ENCODE data around the gene KCNT1. TPM values are rescaled to one million over a fixed set of nuclear protein-coding genes. Genes with fewer than 3 reads are reported as not detected.

Gene KCNT1
- total RNA-seq, 1 experiment from 2014 or later, result 0.09 TPM

DNA sequence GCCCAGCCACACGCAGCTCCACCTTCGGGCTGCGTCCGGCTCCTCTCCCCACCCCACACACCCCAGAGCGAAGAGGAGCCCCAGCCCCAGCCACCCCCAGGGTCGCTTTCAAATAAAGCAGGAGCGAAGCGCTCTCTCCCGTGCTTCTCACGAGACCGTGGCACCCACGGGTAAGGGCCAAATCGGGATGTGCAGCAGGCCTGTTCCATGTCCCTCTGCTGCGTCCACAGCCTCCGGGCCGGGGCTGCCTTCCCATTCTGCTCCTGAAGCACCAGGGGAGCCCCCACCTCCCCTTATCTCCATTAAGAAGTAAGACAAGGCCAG lies 59.8 kb downstream of the KCNT1 start:
- Histone ChIP-seq H3K4me1 (no peaks in the 10 kb centered on the region), H3K4me3 (ENCODE audit: low read depth, low read length) (no peak overlapping the region), H3K27me3 (replicated peaks; ENCODE audit: control insufficient read depth, insufficient read depth, low read length) (no peaks in the 10 kb centered on the region), H3K36me3 (ENCODE audit: control insufficient read depth, insufficient read depth, low read length) (no peaks in the 10 kb centered on the region), H3K9me3 (0 out of 2 replicates have a peak, but pooled peaks cover 3% of the 10 kb centered on the region)
- Mint-ChIP-seq H3K9me3 (ENCODE audit: unreplicated experiment) (no peaks in the 10 kb centered on the region), H3K4me1 (ENCODE audit: low read depth, unreplicated experiment) (no peaks in the 10 kb centered on the region), H3K27ac (ENCODE audit: unreplicated experiment) (no peak overlapping the region), H3K4me3 (ENCODE audit: unreplicated experiment) (no peak overlapping the region), H3K36me3 (ENCODE audit: insufficient read depth, unreplicated experiment) (no peaks in the 10 kb centered on the region), H3K27me3 (ENCODE audit: insufficient read depth, unreplicated experiment) (peaks cover 3% of the 10 kb centered on the region)
- intact Hi-C loops (cut with micrococcal nuclease; ENCODE audit: unreplicated experiment), result no loop called here
- no peak for DNase-seq
- TF ChIP-seq, protein P1, sequence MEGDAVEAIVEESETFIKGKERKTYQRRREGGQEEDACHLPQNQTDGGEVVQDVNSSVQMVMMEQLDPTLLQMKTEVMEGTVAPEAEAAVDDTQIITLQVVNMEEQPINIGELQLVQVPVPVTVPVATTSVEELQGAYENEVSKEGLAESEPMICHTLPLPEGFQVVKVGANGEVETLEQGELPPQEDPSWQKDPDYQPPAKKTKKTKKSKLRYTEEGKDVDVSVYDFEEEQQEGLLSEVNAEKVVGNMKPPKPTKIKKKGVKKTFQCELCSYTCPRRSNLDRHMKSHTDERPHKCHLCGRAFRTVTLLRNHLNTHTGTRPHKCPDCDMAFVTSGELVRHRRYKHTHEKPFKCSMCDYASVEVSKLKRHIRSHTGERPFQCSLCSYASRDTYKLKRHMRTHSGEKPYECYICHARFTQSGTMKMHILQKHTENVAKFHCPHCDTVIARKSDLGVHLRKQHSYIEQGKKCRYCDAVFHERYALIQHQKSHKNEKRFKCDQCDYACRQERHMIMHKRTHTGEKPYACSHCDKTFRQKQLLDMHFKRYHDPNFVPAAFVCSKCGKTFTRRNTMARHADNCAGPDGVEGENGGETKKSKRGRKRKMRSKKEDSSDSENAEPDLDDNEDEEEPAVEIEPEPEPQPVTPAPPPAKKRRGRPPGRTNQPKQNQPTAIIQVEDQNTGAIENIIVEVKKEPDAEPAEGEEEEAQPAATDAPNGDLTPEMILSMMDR (IDR thresholded peaks at IDR 0.05; ENCODE audit: insufficient read depth in 1 of 2, low read depth in 1 of 2, low read length in 1 of 2, severe bottlenecking in 1 of 2, unreplicated experiment in 1 of 2), result no peak
- POLR2A ChIA-PET, result no interaction called here
- CTCF ChIA-PET, result no interaction called here
- BruUV-seq (replicated peaks), result no TSS peak

DNA sequence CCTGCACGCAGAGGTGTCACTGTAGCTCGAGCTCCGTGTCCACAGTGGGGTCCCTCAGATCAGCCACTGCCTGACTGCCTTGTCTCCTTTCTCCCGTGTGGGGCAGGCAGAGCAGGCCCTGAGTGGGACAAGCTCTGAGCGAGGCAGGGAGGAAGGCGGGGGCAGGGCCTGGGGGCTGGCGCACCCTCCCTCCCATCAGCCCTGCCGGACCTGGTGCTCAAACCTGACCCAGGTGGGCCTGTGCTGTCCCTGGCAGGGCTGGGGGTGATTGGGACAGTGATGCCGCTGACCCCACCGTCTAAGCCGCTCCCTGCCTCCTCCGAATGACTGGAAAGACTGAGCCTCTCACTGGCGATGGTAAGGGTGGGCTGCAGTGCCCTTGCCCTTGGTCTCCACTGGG lies 60.9 kb downstream of the KCNT1 start:
- POLR2A ChIA-PET, result no interaction called here

DNA sequence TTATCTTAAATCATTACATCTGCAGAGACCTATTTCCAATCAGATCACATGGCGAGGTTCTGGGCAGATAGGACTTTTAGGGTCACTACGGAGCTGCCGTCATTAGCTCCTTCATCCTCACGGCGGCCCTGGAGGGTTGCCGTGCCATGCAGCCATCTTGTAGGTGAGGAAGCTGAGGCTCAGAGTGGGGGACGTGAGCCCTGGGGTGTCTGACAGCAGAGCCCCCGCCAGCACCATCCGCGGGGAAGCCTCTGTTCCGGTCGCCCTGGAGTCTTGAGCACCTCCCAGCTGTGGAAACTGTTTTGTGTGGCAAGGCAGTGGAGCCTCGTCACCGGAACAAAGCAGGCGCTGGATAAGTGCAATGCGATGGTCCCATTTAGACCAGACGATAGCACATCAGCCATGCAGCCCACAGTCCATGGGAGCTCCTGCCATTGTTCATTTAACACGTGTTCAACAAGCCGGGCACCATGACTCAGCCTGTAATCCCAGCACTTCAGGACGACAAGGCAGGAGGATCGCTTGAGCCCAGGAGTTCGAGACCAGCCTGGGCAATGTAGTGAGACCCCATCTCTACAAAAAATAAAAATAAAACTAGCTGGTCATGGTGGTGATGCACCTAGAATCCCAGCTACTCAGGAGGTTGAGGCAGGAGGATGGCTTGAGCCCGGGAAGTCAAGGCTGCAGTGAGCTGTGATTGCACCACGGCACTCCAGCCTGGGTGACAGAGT lies 61.9 kb downstream of the KCNT1 start:
- intact Hi-C loops (cut with micrococcal nuclease; ENCODE audit: unreplicated experiment), result no loop called here
- CTCF ChIA-PET, result no interaction called here
- no peaks in the 10 kb centered on the region for H3K36me3 Mint-ChIP-seq (ENCODE audit: insufficient read depth, unreplicated experiment)
- DNase-seq, result no peak
- no peak overlapping the region for H3K27ac Mint-ChIP-seq (ENCODE audit: unreplicated experiment)
- no peaks in the 10 kb centered on the region for H3K4me1 Mint-ChIP-seq (ENCODE audit: low read depth, unreplicated experiment)
- H3K36me3 ChIP-seq (ENCODE audit: control insufficient read depth, insufficient read depth, low read length), result no peaks in the 10 kb centered on the region
- no peak overlapping the region for H3K4me3 ChIP-seq (ENCODE audit: low read depth, low read length)
- H3K9me3 Mint-ChIP-seq (ENCODE audit: unreplicated experiment), result no peaks in the 10 kb centered on the region
- H3K9me3 ChIP-seq, result 0 out of 2 replicates have a peak, but pooled peaks cover 3% of the 10 kb centered on the region
- H3K4me1 ChIP-seq, result no peaks in the 10 kb centered on the region
- no peak overlapping the region for H3K4me3 Mint-ChIP-seq (ENCODE audit: unreplicated experiment)
- no TSS peak for BruUV-seq (replicated peaks)
- TF ChIP-seq, protein P1 (IDR thresholded peaks at IDR 0.05; ENCODE audit: insufficient read depth in 1 of 2, low read depth in 1 of 2, low read length in 1 of 2, severe bottlenecking in 1 of 2, unreplicated experiment in 1 of 2), result no peak
- no peaks in the 10 kb centered on the region for H3K27me3 ChIP-seq (replicated peaks; ENCODE audit: control insufficient read depth, insufficient read depth, low read length)
- POLR2A ChIA-PET, result no interaction called here
- H3K27me3 Mint-ChIP-seq (ENCODE audit: insufficient read depth, unreplicated experiment), result peaks cover 3% of the 10 kb centered on the region

More for the DNA sequence above, 60.9 kb downstream of the KCNT1 start:
- CTCF ChIA-PET, result no interaction called here
- H3K4me3 ChIP-seq (ENCODE audit: low read depth, low read length), result no peak overlapping the region
- Mint-ChIP-seq H3K27ac (ENCODE audit: unreplicated experiment) (no peak overlapping the region), H3K36me3 (ENCODE audit: insufficient read depth, unreplicated experiment) (no peaks in the 10 kb centered on the region), H3K4me3 (ENCODE audit: unreplicated experiment) (no peak overlapping the region), H3K27me3 (ENCODE audit: insufficient read depth, unreplicated experiment) (peaks cover 3% of the 10 kb centered on the region), H3K4me1 (ENCODE audit: low read depth, unreplicated experiment) (no peaks in the 10 kb centered on the region), H3K9me3 (ENCODE audit: unreplicated experiment) (no peaks in the 10 kb centered on the region)
- H3K9me3 ChIP-seq, result 0 out of 2 replicates have a peak, but pooled peaks cover 3% of the 10 kb centered on the region
- intact Hi-C loops (cut with micrococcal nuclease; ENCODE audit: unreplicated experiment), result no loop called here
- H3K4me1 ChIP-seq, result no peaks in the 10 kb centered on the region
- TF ChIP-seq, protein P1 (IDR thresholded peaks at IDR 0.05; ENCODE audit: insufficient read depth in 1 of 2, low read depth in 1 of 2, low read length in 1 of 2, severe bottlenecking in 1 of 2, unreplicated experiment in 1 of 2), result no peak
- no TSS peak for BruUV-seq (replicated peaks)
- H3K27me3 ChIP-seq (replicated peaks; ENCODE audit: control insufficient read depth, insufficient read depth, low read length), result no peaks in the 10 kb centered on the region
- DNase-seq, result no peak
- H3K36me3 ChIP-seq (ENCODE audit: control insufficient read depth, insufficient read depth, low read length), result no peaks in the 10 kb centered on the region
